ENCODE results near the gene CLEC2A. TPM values are rescaled to one million over a fixed set of nuclear protein-coding genes. Genes with fewer than 3 reads are reported as not detected.

Gene CLEC2A
- total RNA-seq, 1 experiment from 2014 or later = 0.87 TPM

DNA sequence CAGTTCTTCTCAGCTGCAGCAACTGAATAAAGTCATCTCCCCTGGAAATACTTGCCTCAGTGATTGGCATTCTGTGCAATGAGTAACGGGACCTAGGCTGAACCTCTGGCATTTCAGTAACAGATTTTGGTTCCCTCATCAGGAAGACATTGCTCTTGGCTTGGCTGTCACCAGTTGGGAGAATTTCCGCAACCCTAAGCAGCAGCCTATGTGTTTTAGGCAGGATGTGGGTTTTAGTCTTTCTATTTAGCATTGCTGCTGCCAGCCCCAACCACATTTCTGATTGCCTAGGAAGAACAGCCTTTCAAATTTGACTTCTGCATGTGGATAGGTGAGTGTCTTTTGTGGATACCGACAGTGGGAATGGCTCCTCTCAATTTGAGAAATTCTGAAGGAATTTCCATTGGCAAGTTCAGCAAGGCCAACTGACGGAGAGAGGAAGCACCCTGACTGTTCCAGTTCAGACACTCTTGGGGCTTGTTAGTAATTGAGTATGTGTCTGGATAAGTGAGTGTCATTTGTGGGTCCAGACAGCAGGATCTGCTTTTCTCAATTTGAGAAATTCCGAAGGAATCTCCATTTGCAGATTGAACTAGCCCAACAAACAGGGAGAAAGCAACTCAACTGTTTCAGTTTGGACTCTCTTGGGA, 19.0 kb upstream of the CLEC2A start:
- DNase-seq = no peak

More for the DNA sequence above, 19.0 kb upstream of the CLEC2A start:
- no peak overlapping the region for H4K91ac ChIP-seq (ENCODE audit: insufficient read length, low read depth, low read length)
- WGBS (ENCODE audit: extremely low coverage, insufficient read length, low lambda C conversion rate) = no CpG with 5 or more reads among the region's 5 CpGs
- no peak overlapping the region for H3K9ac ChIP-seq (ENCODE audit: extremely low read depth, insufficient read length, low read length)
- H2BK15ac ChIP-seq (ENCODE audit: low read depth, low read length) = no peak overlapping the region
- H3K23me2 ChIP-seq (ENCODE audit: insufficient read length, low read depth, low read length, poor library complexity, severe bottlenecking) = no peaks in the 10 kb centered on the region
- no peak overlapping the region for H4K5ac ChIP-seq (ENCODE audit: insufficient read length, low read depth, low read length)
- H3K23ac ChIP-seq (ENCODE audit: insufficient read length, low read depth, low read length) = no peak overlapping the region
- no peak overlapping the region for H2AK5ac ChIP-seq (ENCODE audit: insufficient read length, low read length)
- H2BK120ac ChIP-seq (ENCODE audit: low read depth, low read length, poor library complexity, severe bottlenecking) = no peak overlapping the region
- H3K4me3 Mint-ChIP-seq = no peak overlapping the region
- TF ChIP-seq CTCF (conservative IDR thresholded peaks at IDR 0.05) = no peak
- no peak overlapping the region for H3K4me2 ChIP-seq (ENCODE audit: insufficient read depth, insufficient read length, low read length)
- H3K4me1 Mint-ChIP-seq = no peaks in the 10 kb centered on the region
- no peak overlapping the region for H2BK20ac ChIP-seq (ENCODE audit: low read depth, low read length, poor library complexity, severe bottlenecking)
- H3K4me1 ChIP-seq (ENCODE audit: insufficient read depth, low read length) = no peaks in the 10 kb centered on the region
- no peak overlapping the region for H3K4ac ChIP-seq (ENCODE audit: low read depth, low read length)
- H3K27ac ChIP-seq (ENCODE audit: insufficient read length, low read depth, low read length) = no peak overlapping the region
- peaks cover 6 to 7% of the 10 kb centered on the region in 2 experiments; a peak in 2 of 5 replicates for H3K9me3 Mint-ChIP-seq
- H3K56ac ChIP-seq (ENCODE audit: insufficient read length, low read depth, low read length) = no peak overlapping the region
- H3K27ac Mint-ChIP-seq = no peak overlapping the region
- peaks cover 7% of the 10 kb centered on the region for H3K27me3 Mint-ChIP-seq (ENCODE audit: low read depth)
- H2AFZ ChIP-seq (ENCODE audit: low read length) = no peak overlapping the region
- no peak overlapping the region for H3T11ph ChIP-seq (ENCODE audit: low read length)
- no peaks in the 10 kb centered on the region for H4K20me1 ChIP-seq (ENCODE audit: control insufficient read depth, insufficient read depth, insufficient read length)
- H3K79me2 ChIP-seq (ENCODE audit: insufficient read depth, low read length) = no peaks in the 10 kb centered on the region
- H3K9me3 ChIP-seq (ENCODE audit: control insufficient read depth, low read depth, low read length) = no peaks in the 10 kb centered on the region
- H3K79me1 ChIP-seq (ENCODE audit: insufficient read depth, low read depth, low read length, poor library complexity, severe bottlenecking) = no peaks in the 10 kb centered on the region
- no peak overlapping the region for H2BK12ac ChIP-seq (ENCODE audit: insufficient read length, low read depth, low read length)
- no peak overlapping the region for H3K14ac ChIP-seq (ENCODE audit: insufficient read depth, low read length)
- no peak overlapping the region for H3K18ac ChIP-seq (ENCODE audit: insufficient read length, low read depth, low read length)
- H3K36me3 Mint-ChIP-seq (ENCODE audit: insufficient read depth in 1 of 3, low read depth in 3 of 3) = peaks cover 0 to 3% (median 0%) of the 10 kb centered on the region in 3 experiments; a peak in 4 of 7 replicates
- no peak overlapping the region for H4K8ac ChIP-seq (replicated peaks; ENCODE audit: insufficient read length, low read depth, low read length)
- H2BK5ac ChIP-seq (ENCODE audit: insufficient read length, low read length) = no peak overlapping the region
- no peaks in the 10 kb centered on the region for H3K27me3 ChIP-seq (ENCODE audit: insufficient read depth, low read length)

Data from H9 (cell line).